ENCODE data around the gene SH3GLB2. TPM values are rescaled to one million over a fixed set of nuclear protein-coding genes. Genes with fewer than 3 reads are reported as not detected.

SH3GLB2 gene
- total and polyA plus RNA-seq, 2 of the 8 experiments (the other 6 are each of a cell fraction or from before 2014, with no cell fraction given): 52.7 to 79.9 TPM

DNA sequence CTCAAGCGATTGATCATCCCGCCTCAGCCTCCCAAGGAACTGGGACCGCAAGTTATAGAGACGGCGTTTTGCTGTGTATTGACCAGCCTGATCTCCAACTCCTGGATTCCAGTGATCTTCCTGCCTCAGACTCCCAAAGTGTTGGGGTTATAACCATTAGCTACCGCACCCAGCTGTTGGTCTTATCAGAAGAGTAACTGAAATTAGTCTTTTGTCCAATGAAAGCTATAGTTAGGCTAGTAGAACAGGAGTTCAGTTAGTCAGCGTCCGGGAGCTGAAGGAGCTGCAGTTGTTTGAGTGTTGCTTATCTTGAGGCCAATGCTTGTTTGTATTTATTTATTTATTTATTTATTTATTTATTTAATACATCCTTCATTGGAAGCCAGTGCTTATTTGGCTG is 5.1 kb upstream of the SH3GLB2 start:
- Histone ChIP-seq H3K23me2 (ENCODE audit: low read depth, low read length) (peaks cover 7% of the 10 kb centered on the region), H2BK15ac (ENCODE audit: low read length) (no peak overlapping the region), H3K27ac (ENCODE audit: low read depth, low read length) (no peak overlapping the region), H3K23ac (ENCODE audit: insufficient read length) (no peak overlapping the region), H4K91ac (replicated peaks; ENCODE audit: insufficient read length, low read length) (no peak overlapping the region), H3K4ac (replicated peaks; ENCODE audit: insufficient read length, low read depth, low read length) (no peak overlapping the region), H2AK5ac (ENCODE audit: low read depth, low read length) (no peak overlapping the region), H2AFZ (ENCODE audit: low read length) (no peak overlapping the region), H3K9ac (replicated peaks in 1 of 4; ENCODE audit: extremely low read depth in 1 of 4, low read depth in 3 of 4, low read length in 3 of 4) (no peak overlapping the region), H4K20me1 (replicated peaks in 1 of 2; ENCODE audit: control insufficient read depth in 1 of 2, insufficient read depth in 2 of 2, low read length in 2 of 2) (peaks cover 0 to 3% of the 10 kb centered on the region in 2 experiments), H3K56ac (replicated peaks; ENCODE audit: insufficient read length, low read depth, low read length) (no peak overlapping the region), H3K4me3 (ENCODE audit: extremely low read depth in 1 of 4, insufficient read depth in 2 of 4, low read depth in 3 of 4, low read length in 4 of 4) (no peak overlapping the region), H2BK12ac (ENCODE audit: low read depth, low read length) (no peak overlapping the region), H2BK20ac (ENCODE audit: low read length) (no peak overlapping the region), H3K4me2 (ENCODE audit: insufficient read depth in 1 of 2, low read depth in 2 of 2, low read length in 2 of 2) (no peak overlapping the region), H3K79me1 (ENCODE audit: low read depth, low read length) (peaks cover 4% of the 10 kb centered on the region), H3K36me3 (ENCODE audit: control insufficient read depth in 2 of 4, insufficient read depth in 4 of 4, low read length in 3 of 4) (no peaks in the 10 kb centered on the region), H2BK120ac (replicated peaks; ENCODE audit: low read depth, low read length) (no peak overlapping the region), H3K4me1 (replicated peaks in 1 of 4; ENCODE audit: control insufficient read depth in 3 of 4, insufficient read depth in 4 of 4, low read length in 3 of 4) (peaks cover 0 to 10% (median 5%) of the 10 kb centered on the region in 4 experiments; a peak in 5 of 7 replicates), H2BK5ac (ENCODE audit: low read depth, low read length) (no peak overlapping the region), H4K5ac (ENCODE audit: insufficient read length, low read depth, low read length) (no peak overlapping the region), H3K27me3 (replicated peaks in 1 of 4; ENCODE audit: control insufficient read depth in 3 of 4, extremely low read depth in 1 of 4, insufficient read depth in 3 of 4, low read length in 3 of 4) (no peaks in the 10 kb centered on the region), H3K79me2 (ENCODE audit: control insufficient read depth in 1 of 2, insufficient read depth in 2 of 2, low read length in 2 of 2) (peaks cover 0 to 16% of the 10 kb centered on the region in 2 experiments; a peak in 2 of 4 replicates), H3K9me3 (ENCODE audit: insufficient read depth in 2 of 2, low read depth in 1 of 2, low read length in 1 of 2) (no peaks in the 10 kb centered on the region), H4K8ac (ENCODE audit: extremely low read depth, insufficient read depth, low read length) (no peak overlapping the region), H3K14ac (ENCODE audit: insufficient read length) (no peak overlapping the region), H3K18ac (ENCODE audit: extremely low read depth, low read length) (no peak overlapping the region)
- CTCF ChIA-PET (ENCODE audit: partially characterized antibody): interaction anchor here (0.6 to 1.3 kb wide), 2 partner anchors 14 to 23 kb away, joined by 3 read pairs; no protein-coding TSS in a partner anchor
- FAIRE-seq: no peak
- 87% methylated on average over 8 of the region's 8 CpGs; no CpG with 5 or more reads in 1 of the 2 experiments for WGBS, 2 experiments (ENCODE audit: extremely low coverage in 1 of 2, insufficient coverage in 1 of 2, insufficient read length in 1 of 2, insufficient replicate concordance in 2 of 2, low coverage in 1 of 2, low lambda C conversion rate in 2 of 2, missing lambda C conversion rate in 1 of 2)
- POLR2A ChIA-PET (ENCODE audit: partially characterized antibody): interaction anchor here (1.2 kb wide), 1 partner anchor 11 kb away, joined by 5 read pairs; no protein-coding TSS in a partner anchor
- no peak for TF ChIP-seq GTF2F1 (IDR thresholded peaks at IDR 0.05; ENCODE audit: borderline replicate concordance, low read depth, low read length)
- no peak for TF ChIP-seq POU5F1 (IDR thresholded peaks at IDR 0.05; ENCODE audit: low read depth, low read length)
- no peak for DNase-seq (ENCODE audit: low read depth in 1 of 2, low spot score in 2 of 2)
